HepG2 (cell line): ENCODE results near the gene TBKBP1. TPM values are rescaled to one million over a fixed set of nuclear protein-coding genes. Genes with fewer than 3 reads are reported as not detected.
A peak's percentile ranks its signal among the peaks of the same experiment; 100 is the strongest.

Source experiments
- CSRNP2 ChIP-seq: sonication (generic); formaldehyde crosslinking; conservative IDR thresholded peaks from 2 replicates; pipeline ENCODE4 v1.8.0; 2022; ENCODE audit warnings: low read depth, missing genetic modification reagents
- EEA1 ChIP-seq: sonication (generic); formaldehyde crosslinking; IDR thresholded peaks from 2 replicates; pipeline ENCODE4 v1.5.1; 2020; ENCODE audit warnings: mild to moderate bottlenecking, missing genetic modification reagents, borderline replicate concordance
- JUNB ChIP-seq: sonication (generic); formaldehyde crosslinking; IDR thresholded peaks from 2 replicates; pipeline ENCODE4 v1.8.0; 2022; ENCODE audit warnings: missing genetic modification reagents, mild to moderate bottlenecking, borderline replicate concordance
- MED1 ChIP-seq: sonication (generic); formaldehyde crosslinking; IDR thresholded peaks from 2 replicates; pipeline ENCODE4 v1.4.0; 2020; ENCODE audit warnings: missing genetic modification reagents
- MEIS2 ChIP-seq: sonication (generic); formaldehyde crosslinking; IDR thresholded peaks from 2 replicates; pipeline ENCODE4 v1.9.0; 2021; ENCODE audit warnings: mild to moderate bottlenecking, missing genetic modification reagents
- NFE2 ChIP-seq: sonication (generic); formaldehyde crosslinking; IDR thresholded peaks from 2 replicates; pipeline ENCODE4 v1.4.0; 2020; ENCODE audit warnings: missing genetic modification reagents
- PRMT3 ChIP-seq: sonication (generic); formaldehyde crosslinking; IDR thresholded peaks from 2 replicates; pipeline ENCODE4 v1.8.1; 2022; ENCODE audit warnings: low read depth, mild to moderate bottlenecking, moderate library complexity, missing genetic modification reagents, borderline replicate concordance
- PRPF4 ChIP-seq: fragments of 200-400 bp; formaldehyde crosslinking; IDR thresholded peaks from 2 replicates; pipeline ENCODE4 v1.6.1; 2016; ENCODE audit warnings: low read length, low read depth; ENCODE audit not compliant: poor library complexity, severe bottlenecking
- RXRB ChIP-seq: IDR thresholded peaks from 2 replicates; pipeline ENCODE4 v1.6.1; 2016; ENCODE audit warnings: borderline replicate concordance, missing genetic modification reagents, missing compliant biosample characterization
- ZKSCAN5 ChIP-seq: sonication (generic); formaldehyde crosslinking; IDR thresholded peaks from 2 replicates; pipeline ENCODE4 v1.5.1; 2020; ENCODE audit warnings: mild to moderate bottlenecking, missing genetic modification reagents
- ZMYM4 ChIP-seq: sonication (generic); formaldehyde crosslinking; IDR thresholded peaks from 2 replicates; pipeline ENCODE4 v1.8.1; 2023; ENCODE audit warnings: mild to moderate bottlenecking, missing genetic modification reagents
- ZNF468 ChIP-seq: sonication (generic); formaldehyde crosslinking; IDR thresholded peaks from 2 replicates; pipeline ENCODE4 v1.8.0; 2022; ENCODE audit warnings: mild to moderate bottlenecking, moderate library complexity, missing genetic modification reagents
- ZNF619 ChIP-seq: sonication (generic); formaldehyde crosslinking; IDR thresholded peaks from 2 replicates; pipeline ENCODE4 v1.4.0; 2020; ENCODE audit warnings: mild to moderate bottlenecking, missing genetic modification reagents
- ZNF704 ChIP-seq: sonication (generic); formaldehyde crosslinking; IDR thresholded peaks from 2 replicates; pipeline ENCODE4 v1.8.1; 2023; ENCODE audit warnings: mild to moderate bottlenecking, inconsistent platforms, moderate library complexity, missing genetic modification reagents, borderline replicate concordance
- polyA plus RNA-seq, 8 experiments: library from polyadenylated mRNA; depleted of rRNA in 3 of 8; stranded (reverse) in 7 of 8; unstranded in 1 of 8; fragments of >200 nt; fragmentation: Illumina TruSeq in 4 of 8; extraction: Trizol in 4 of 8; gene quantifications; 2 replicates each; pipeline versions ENCODE4 v1.2.1 to v1.2.3, GENCODE V29; 2011 to 2016; ENCODE audit warnings: low read depth in 4 of 8, missing spikeins in 1 of 8, mixed read lengths in 1 of 8; ENCODE audit not compliant: insufficient read depth in 1 of 8
- total RNA-seq, 5 experiments: library from RNA; depleted of rRNA; stranded (reverse); fragments of >200 nt; fragmentation: Illumina TruSeq; extraction: Trizol; gene quantifications; 2 replicates each; pipeline ENCODE4 v1.2.3, GENCODE V29; 2016; ENCODE audit warnings: low read depth in 1 of 5
- TF ChIP-seq, protein P1 (sequence below): sonication (generic); formaldehyde crosslinking; IDR thresholded peaks from 2 replicates; pipeline ENCODE4 v1.8.1; 2023; ENCODE audit warnings: mild to moderate bottlenecking, missing genetic modification reagents
- TF ChIP-seq, protein P2 (sequence below): sonication (generic); formaldehyde crosslinking; IDR thresholded peaks from 2 replicates; pipeline ENCODE4 v1.5.1; 2020; ENCODE audit warnings: missing genetic modification reagents, mild to moderate bottlenecking, borderline replicate concordance
- TF ChIP-seq, protein P3 (sequence below): sonication (generic); formaldehyde crosslinking; IDR thresholded peaks from 2 replicates; pipeline ENCODE4 v1.4.0; 2020; ENCODE audit warnings: missing genetic modification reagents, mild to moderate bottlenecking, borderline replicate concordance

TBKBP1 gene
- total and polyA plus RNA-seq, 2 of the 13 experiments (the other 11 are each of a cell fraction or from before 2014, with no cell fraction given): 2.6 to 7.0 TPM

GRCh38 chr17:47693731-47694580, at the start of gene TBKBP1 (continued):
- TF ChIP-seq, protein P1, sequence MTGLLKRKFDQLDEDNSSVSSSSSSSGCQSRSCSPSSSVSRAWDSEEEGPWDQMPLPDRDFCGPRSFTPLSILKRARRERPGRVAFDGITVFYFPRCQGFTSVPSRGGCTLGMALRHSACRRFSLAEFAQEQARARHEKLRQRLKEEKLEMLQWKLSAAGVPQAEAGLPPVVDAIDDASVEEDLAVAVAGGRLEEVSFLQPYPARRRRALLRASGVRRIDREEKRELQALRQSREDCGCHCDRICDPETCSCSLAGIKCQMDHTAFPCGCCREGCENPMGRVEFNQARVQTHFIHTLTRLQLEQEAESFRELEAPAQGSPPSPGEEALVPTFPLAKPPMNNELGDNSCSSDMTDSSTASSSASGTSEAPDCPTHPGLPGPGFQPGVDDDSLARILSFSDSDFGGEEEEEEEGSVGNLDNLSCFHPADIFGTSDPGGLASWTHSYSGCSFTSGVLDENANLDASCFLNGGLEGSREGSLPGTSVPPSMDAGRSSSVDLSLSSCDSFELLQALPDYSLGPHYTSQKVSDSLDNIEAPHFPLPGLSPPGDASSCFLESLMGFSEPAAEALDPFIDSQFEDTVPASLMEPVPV (CRISPR knock-in tag): no peak
- no peak for TF ChIP-seq RXRB (CRISPR knock-in tag)
- TF ChIP-seq PRMT3 (CRISPR knock-in tag): no peak
- TF ChIP-seq PRPF4: no peak
- no peak for TF ChIP-seq ZNF468
- TF ChIP-seq ZMYM4 (CRISPR knock-in tag): peak; percentile 28; the same call in 1 of the 2 replicates
- TF ChIP-seq CSRNP2 (CRISPR knock-in tag): no peak
- no peak for TF ChIP-seq ZKSCAN5 (CRISPR knock-in tag)
- TF ChIP-seq MEIS2 (CRISPR knock-in tag): no peak
- no peak for TF ChIP-seq ZNF619 (CRISPR knock-in tag)
- TF ChIP-seq ZNF704 (CRISPR knock-in tag): no peak
- TF ChIP-seq MED1: 0 out of 2 replicates have a peak, but pooled peaks have one; percentile 17
- TF ChIP-seq, protein P2, sequence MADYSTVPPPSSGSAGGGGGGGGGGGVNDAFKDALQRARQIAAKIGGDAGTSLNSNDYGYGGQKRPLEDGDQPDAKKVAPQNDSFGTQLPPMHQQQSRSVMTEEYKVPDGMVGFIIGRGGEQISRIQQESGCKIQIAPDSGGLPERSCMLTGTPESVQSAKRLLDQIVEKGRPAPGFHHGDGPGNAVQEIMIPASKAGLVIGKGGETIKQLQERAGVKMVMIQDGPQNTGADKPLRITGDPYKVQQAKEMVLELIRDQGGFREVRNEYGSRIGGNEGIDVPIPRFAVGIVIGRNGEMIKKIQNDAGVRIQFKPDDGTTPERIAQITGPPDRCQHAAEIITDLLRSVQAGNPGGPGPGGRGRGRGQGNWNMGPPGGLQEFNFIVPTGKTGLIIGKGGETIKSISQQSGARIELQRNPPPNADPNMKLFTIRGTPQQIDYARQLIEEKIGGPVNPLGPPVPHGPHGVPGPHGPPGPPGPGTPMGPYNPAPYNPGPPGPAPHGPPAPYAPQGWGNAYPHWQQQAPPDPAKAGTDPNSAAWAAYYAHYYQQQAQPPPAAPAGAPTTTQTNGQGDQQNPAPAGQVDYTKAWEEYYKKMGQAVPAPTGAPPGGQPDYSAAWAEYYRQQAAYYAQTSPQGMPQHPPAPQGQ: no peak
- no peak for TF ChIP-seq JUNB (CRISPR knock-in tag)
- no peak for TF ChIP-seq EEA1 (CRISPR knock-in tag)
- no peak for TF ChIP-seq NFE2
- TF ChIP-seq, protein P3, sequence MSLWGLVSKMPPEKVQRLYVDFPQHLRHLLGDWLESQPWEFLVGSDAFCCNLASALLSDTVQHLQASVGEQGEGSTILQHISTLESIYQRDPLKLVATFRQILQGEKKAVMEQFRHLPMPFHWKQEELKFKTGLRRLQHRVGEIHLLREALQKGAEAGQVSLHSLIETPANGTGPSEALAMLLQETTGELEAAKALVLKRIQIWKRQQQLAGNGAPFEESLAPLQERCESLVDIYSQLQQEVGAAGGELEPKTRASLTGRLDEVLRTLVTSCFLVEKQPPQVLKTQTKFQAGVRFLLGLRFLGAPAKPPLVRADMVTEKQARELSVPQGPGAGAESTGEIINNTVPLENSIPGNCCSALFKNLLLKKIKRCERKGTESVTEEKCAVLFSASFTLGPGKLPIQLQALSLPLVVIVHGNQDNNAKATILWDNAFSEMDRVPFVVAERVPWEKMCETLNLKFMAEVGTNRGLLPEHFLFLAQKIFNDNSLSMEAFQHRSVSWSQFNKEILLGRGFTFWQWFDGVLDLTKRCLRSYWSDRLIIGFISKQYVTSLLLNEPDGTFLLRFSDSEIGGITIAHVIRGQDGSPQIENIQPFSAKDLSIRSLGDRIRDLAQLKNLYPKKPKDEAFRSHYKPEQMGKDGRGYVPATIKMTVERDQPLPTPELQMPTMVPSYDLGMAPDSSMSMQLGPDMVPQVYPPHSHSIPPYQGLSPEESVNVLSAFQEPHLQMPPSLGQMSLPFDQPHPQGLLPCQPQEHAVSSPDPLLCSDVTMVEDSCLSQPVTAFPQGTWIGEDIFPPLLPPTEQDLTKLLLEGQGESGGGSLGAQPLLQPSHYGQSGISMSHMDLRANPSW: no peak
